AG04450 (cell line): ENCODE measurements around the gene TICAM2. TPM values are rescaled to one million over a fixed set of nuclear protein-coding genes. Genes with fewer than 3 reads are reported as not detected.

Source experiments
- CTCF ChIA-PET: fragments of 300-600, 350-600 bp; formaldehyde crosslinking; extraction: SDS; loops from one replicate; lab custom pipeline; 2022; ENCODE audit warnings: antibody characterized with exemption, inconsistent platforms; lab: Charles Lee
- POLR2A ChIA-PET: fragments of 350-600 bp; formaldehyde crosslinking; extraction: SDS; loops from one replicate; lab custom pipeline; 2021; ENCODE audit warnings: antibody characterized with exemption, inconsistent platforms; lab: Yijun Ruan, JAX
- DNase-seq: peaks from one replicate; pipeline ENCODE4 v3.0.0-alpha.2; 2011; ENCODE audit warnings: low read depth, low spot score
- H3K27ac ChIP-seq: one replicate; pipeline ENCODE4 v1.5.1; 2012; ENCODE audit warnings: low read depth, low read length, control low read depth
- H3K27me3 ChIP-seq: one replicate; pipeline ENCODE4 v1.6.0; 2012; ENCODE audit warnings: low read length; ENCODE audit not compliant: control insufficient read depth, insufficient read depth
- H3K4me3 ChIP-seq: 2 replicates; pipeline ENCODE4 v1.5.1; 2011; ENCODE audit warnings: mild to moderate bottlenecking, low read depth, low read length, control low read depth
- H3K9me3 ChIP-seq: 2 replicates; pipeline ENCODE4 v1.5.1; 2012; ENCODE audit warnings: low read length; ENCODE audit not compliant: control insufficient read depth, insufficient read depth
- polyA plus RNA-seq: library from polyadenylated mRNA; depleted of rRNA; stranded (reverse); fragments of >200 nt; gene quantifications from 2 replicates; pipeline ENCODE4 v1.2.3, GENCODE V29; 2011
- TF ChIP-seq, protein P1 (sequence below): IDR thresholded peaks from 2 replicates; pipeline ENCODE4 v1.5.1; 2011; ENCODE audit warnings: low read depth, low read length, control low read depth, inconsistent platforms

Gene TICAM2
- polyA plus RNA-seq, 1 experiment: 4.3 TPM

DNA sequence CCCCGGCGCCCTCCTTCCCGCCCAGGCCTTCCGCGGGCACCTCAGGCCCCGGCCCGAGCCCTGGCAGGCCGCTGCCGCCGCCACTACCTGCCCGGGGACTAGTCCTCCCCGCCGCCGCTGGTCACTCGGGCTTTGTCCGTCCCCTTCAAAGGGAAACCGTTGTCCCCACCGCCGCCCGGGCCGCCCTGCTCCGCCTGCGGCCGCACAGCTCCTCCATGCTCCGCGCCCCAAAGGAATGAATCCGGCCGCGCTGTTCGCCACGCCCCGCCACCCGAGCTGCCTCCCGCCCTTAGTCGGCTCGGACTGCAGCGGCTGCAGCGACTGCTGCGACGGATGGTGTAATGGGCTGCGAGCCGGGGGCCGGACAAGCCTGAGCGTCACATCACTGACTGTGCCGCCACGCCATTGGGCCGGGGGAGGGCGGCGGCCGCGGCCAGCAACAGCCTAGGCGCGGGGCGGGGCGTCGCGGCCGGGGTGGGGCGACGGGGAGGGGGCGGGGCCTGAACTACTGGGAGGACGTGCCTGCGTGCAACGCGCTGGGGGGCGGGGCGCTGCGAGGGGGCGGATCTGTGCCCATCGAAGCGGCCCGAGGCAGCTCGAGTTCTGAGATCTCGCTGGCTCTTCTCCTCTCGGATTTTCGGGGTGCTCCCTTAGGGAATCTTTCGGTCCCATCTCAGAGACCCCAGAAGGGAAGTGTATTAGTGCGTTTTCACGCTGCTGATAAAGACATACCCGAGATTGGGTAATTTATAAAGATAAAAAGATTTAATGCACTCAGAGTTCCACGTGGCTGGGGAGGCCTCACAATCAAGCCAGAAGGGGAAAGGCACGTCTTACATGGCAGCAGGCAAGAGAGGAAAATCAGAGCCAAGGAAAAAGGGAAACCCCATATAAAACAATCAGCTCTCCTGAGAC is 57.6 kb downstream of the TICAM2 start, which contains the start of gene FEM1C:
FEM1C (minus strand) TSS at position 340 of the 915 bp plus-strand sequence. CDS start 1,282 bp downstream, outside the sequence.
- POLR2A ChIA-PET: interaction anchor here (0.7 to 2.4 kb wide), 14 partner anchors 10 to 249 kb away, joined by 3 to 10 read pairs (median 4); partner anchors contain the start of gene CCDC112
- peak; percentile 94 for DNase-seq

GRCh38 chr5:115544043-115544435 is 58.2 kb downstream of the TICAM2 start:
- ChIA-PET POLR2A (interaction anchor here (0.7 to 2.4 kb wide), 16 partner anchors 9 to 248 kb away, joined by 3 to 10 read pairs (median 3); partner anchors contain the start of gene CCDC112), CTCF (interaction anchor here (0.6 to 2.9 kb wide), 4 partner anchors 18 to 235 kb away, joined by 3 to 19 read pairs (median 3); no protein-coding TSS in a partner anchor)
- no peak for DNase-seq
- H3K9me3 ChIP-seq: peaks cover 6% of the 10 kb centered on the region
- no peaks in the 10 kb centered on the region for H3K27me3 ChIP-seq
- H3K27ac ChIP-seq: peak overlapping the region; percentile 80
- H3K4me3 ChIP-seq: peak overlapping the region; percentile 83
- TF ChIP-seq, protein P1, sequence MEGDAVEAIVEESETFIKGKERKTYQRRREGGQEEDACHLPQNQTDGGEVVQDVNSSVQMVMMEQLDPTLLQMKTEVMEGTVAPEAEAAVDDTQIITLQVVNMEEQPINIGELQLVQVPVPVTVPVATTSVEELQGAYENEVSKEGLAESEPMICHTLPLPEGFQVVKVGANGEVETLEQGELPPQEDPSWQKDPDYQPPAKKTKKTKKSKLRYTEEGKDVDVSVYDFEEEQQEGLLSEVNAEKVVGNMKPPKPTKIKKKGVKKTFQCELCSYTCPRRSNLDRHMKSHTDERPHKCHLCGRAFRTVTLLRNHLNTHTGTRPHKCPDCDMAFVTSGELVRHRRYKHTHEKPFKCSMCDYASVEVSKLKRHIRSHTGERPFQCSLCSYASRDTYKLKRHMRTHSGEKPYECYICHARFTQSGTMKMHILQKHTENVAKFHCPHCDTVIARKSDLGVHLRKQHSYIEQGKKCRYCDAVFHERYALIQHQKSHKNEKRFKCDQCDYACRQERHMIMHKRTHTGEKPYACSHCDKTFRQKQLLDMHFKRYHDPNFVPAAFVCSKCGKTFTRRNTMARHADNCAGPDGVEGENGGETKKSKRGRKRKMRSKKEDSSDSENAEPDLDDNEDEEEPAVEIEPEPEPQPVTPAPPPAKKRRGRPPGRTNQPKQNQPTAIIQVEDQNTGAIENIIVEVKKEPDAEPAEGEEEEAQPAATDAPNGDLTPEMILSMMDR: no peak

More for the DNA sequence above, 57.6 kb downstream of the TICAM2 start, which contains the start of gene FEM1C:
- peak within 1 kb of the TSS; percentile 80 for H3K27ac ChIP-seq
- H3K27me3 ChIP-seq: no peaks in the 10 kb centered on the region
- TF ChIP-seq, protein P1: no peak
- H3K9me3 ChIP-seq: peaks cover 6% of the 10 kb centered on the region
- H3K4me3 ChIP-seq: peak within 1 kb of the TSS; percentile 83
- CTCF ChIA-PET: interaction anchor here (0.6 to 2.9 kb wide), 5 partner anchors 49 to 235 kb away, joined by 3 to 19 read pairs (median 3); no protein-coding TSS in a partner anchor

GRCh38 chr5:115543365-115544042 is 58.8 kb downstream of the TICAM2 start:
- Histone ChIP-seq H3K27me3 (no peaks in the 10 kb centered on the region), H3K9me3 (peaks cover 6% of the 10 kb centered on the region), H3K27ac (peak overlapping the region; percentile 80), H3K4me3 (peak overlapping the region; percentile 83)
- TF ChIP-seq, protein P1: no peak
- no peak for DNase-seq
- POLR2A ChIA-PET: interaction anchor here (0.7 to 2.4 kb wide), 10 partner anchors 31 to 247 kb away, joined by 3 to 10 read pairs (median 4); partner anchors contain the start of gene CCDC112
- CTCF ChIA-PET: interaction anchor here (0.6 to 2.9 kb wide), 6 partner anchors 9 to 234 kb away, joined by 3 to 19 read pairs (median 4); no protein-coding TSS in a partner anchor

DNA sequence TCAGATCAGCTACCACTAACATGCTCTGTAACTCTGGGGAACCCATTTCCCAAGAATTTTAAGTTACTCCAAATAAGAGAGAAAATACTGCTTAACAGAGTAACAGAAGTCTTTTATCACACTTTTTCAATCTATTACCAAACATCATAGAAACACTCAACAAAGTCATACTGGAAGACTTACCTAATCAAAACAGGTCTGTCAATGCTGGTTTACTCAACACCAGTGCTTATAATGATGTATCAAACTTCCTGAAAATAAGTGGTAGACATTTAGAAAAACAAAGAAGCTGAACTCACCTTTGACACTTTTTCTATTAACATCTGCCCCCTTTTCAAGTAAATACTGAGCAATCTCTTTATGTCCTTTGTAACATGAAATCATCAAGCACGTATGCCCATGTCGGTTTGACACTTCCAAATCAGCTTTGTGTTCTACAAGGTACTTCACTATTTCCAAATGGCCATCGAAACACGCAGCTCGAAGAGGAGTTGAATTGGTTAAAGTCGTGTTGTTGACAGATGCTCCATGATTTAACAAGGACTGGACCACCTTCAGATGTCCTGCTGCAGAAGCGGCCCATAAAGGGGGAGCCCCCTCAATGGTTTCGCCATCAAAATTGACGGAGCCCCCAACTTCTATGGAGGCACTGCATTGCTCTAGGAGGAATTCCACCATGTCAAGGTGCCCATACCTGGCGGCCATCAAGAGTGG is 59.5 kb downstream of the TICAM2 start:
- no peak overlapping the region for H3K27ac ChIP-seq
- no peaks in the 10 kb centered on the region for H3K27me3 ChIP-seq
- ChIA-PET POLR2A (interaction anchor here (0.6 to 2.4 kb wide), 6 partner anchors 32 to 284 kb away, joined by 3 to 7 read pairs (median 4); partner anchors contain the start of gene CCDC112), CTCF (interaction anchor here (0.9 to 2.9 kb wide), 4 partner anchors 8 to 233 kb away, joined by 4 to 19 read pairs (median 6); no protein-coding TSS in a partner anchor)
- peaks cover 6% of the 10 kb centered on the region for H3K9me3 ChIP-seq
- H3K4me3 ChIP-seq: peak overlapping the region; percentile 83
- DNase-seq: no peak
- TF ChIP-seq, protein P1: no peak
